Liver (tissue), 9 donors: ENCODE measurements around the gene DNAJC25. TPM values are rescaled to one million over a fixed set of nuclear protein-coding genes. Genes with fewer than 3 reads are reported as not detected.

Experiments used
- DNase-seq: peaks from one replicate; pipeline ENCODE4 v3.0.0-alpha.2; 2017; ENCODE audit warnings: low spot score
- H3K27ac ChIP-seq, 2 donors: one replicate each; pipeline ENCODE4 v1.7.0; 2013; ENCODE audit warnings: inconsistent platforms in 2 of 2, low read length in 2 of 2, control low read depth in 1 of 2, low read depth in 1 of 2, mild to moderate bottlenecking in 1 of 2
- H3K27me3 ChIP-seq, 4 donors: one replicate each; pipeline versions ENCODE4 v1.6.1 to v1.7.0; 2013; ENCODE audit warnings: low read length in 3 of 4, inconsistent platforms in 1 of 4, mild to moderate bottlenecking in 1 of 4, moderate library complexity in 1 of 4; ENCODE audit not compliant: control insufficient read depth in 4 of 4, insufficient read depth in 4 of 4
- H3K36me3 ChIP-seq, 4 donors: one replicate each; pipeline versions ENCODE4 v1.6.1 to v1.7.0; 2013; ENCODE audit warnings: low read length in 3 of 4, mild to moderate bottlenecking in 3 of 4, low read depth in 1 of 4, moderate library complexity in 1 of 4; ENCODE audit not compliant: control insufficient read depth in 4 of 4, insufficient read depth in 3 of 4
- H3K4me1 ChIP-seq, 4 donors: one replicate each; pipeline versions ENCODE4 v1.6.1 to v1.7.0; 2013; ENCODE audit warnings: low read length in 3 of 4, mild to moderate bottlenecking in 3 of 4, moderate library complexity in 1 of 4; ENCODE audit not compliant: control insufficient read depth in 4 of 4, insufficient read depth in 4 of 4
- H3K4me3 ChIP-seq, 3 donors: one replicate each; pipeline versions ENCODE4 v1.6.1 to v1.7.0; 2013; ENCODE audit warnings: low read length in 3 of 3, control low read depth in 1 of 3, low read depth in 1 of 3, mild to moderate bottlenecking in 1 of 3
- H3K9ac ChIP-seq, 2 donors: one replicate each; pipeline ENCODE4 v1.7.0; 2013; ENCODE audit warnings: low read length in 2 of 2, mild to moderate bottlenecking in 2 of 2, moderate library complexity in 2 of 2, control low read depth in 1 of 2, low read depth in 1 of 2
- H3K9me3 ChIP-seq, 4 donors: one replicate each; pipeline versions ENCODE4 v1.6.1 to v1.7.0; 2013; ENCODE audit warnings: low read length in 3 of 4; ENCODE audit not compliant: control insufficient read depth in 4 of 4
- EGR1 ChIP-seq, 2 donors: IDR thresholded peaks; 2 replicates each; pipeline ENCODE4 v1.6.1; 2016 to 2018; ENCODE audit warnings: antibody characterized with exemption in 2 of 2, low read depth in 2 of 2
- FOXA2 ChIP-seq: IDR thresholded peaks from 2 replicates; pipeline ENCODE4 v1.6.1; 2016; ENCODE audit warnings: antibody characterized with exemption
- GABPA ChIP-seq, 2 donors: IDR thresholded peaks in 1 of 2; conservative IDR thresholded peaks in 1 of 2; 2 replicates each; pipeline ENCODE4 v1.6.1; 2016; ENCODE audit warnings: antibody characterized with exemption in 2 of 2, mild to moderate bottlenecking in 1 of 2, moderate library complexity in 1 of 2
- HNF4A ChIP-seq, 2 donors: conservative IDR thresholded peaks; 2 replicates each; pipeline ENCODE4 v1.6.1; 2016; ENCODE audit warnings: antibody characterized with exemption in 2 of 2, mild to moderate bottlenecking in 2 of 2
- HNF4G ChIP-seq: IDR thresholded peaks from 2 replicates; pipeline ENCODE4 v1.6.1; 2016; ENCODE audit warnings: antibody characterized with exemption
- JUND ChIP-seq, 2 donors: IDR thresholded peaks; 2 replicates each; pipeline ENCODE4 v1.6.1; 2016; ENCODE audit warnings: antibody characterized with exemption in 2 of 2
- MAX ChIP-seq: IDR thresholded peaks from 2 replicates; pipeline ENCODE4 v1.6.1; 2016; ENCODE audit warnings: antibody characterized with exemption
- NR2F2 ChIP-seq: IDR thresholded peaks from 2 replicates; pipeline ENCODE4 v1.6.1; 2016; ENCODE audit warnings: antibody characterized with exemption
- RAD21 ChIP-seq, 2 donors: IDR thresholded peaks; 2 replicates each; pipeline ENCODE4 v1.6.1; 2016; ENCODE audit warnings: antibody characterized with exemption in 2 of 2, mild to moderate bottlenecking in 2 of 2
- YY1 ChIP-seq: IDR thresholded peaks from 2 replicates; pipeline ENCODE4 v1.6.1; 2016; ENCODE audit warnings: antibody characterized with exemption, mild to moderate bottlenecking
- WGBS: extraction: QIAGEN DNeasy Blood & Tissue Kit; methylation state at CpG from one replicate; pipeline ENCODE4 v1.1.7; 2013; 5-methylcytosine and 5-hydroxymethylcytosine counted together
- polyA plus RNA-seq, 2 donors: library from polyadenylated mRNA; stranded (reverse) in 1 of 2; unstranded in 1 of 2; fragments of 200-250 nt in 1 of 2; fragments of >200 nt in 1 of 2; fragmentation: Nextera tagmentation in 1 of 2; extraction: Ambion mirVana in 1 of 2; gene quantifications; one replicate each; pipeline versions ENCODE4 v1.2.1 to v1.2.3, GENCODE V29; 2013 to 2015
- total RNA-seq, 2 donors: library from RNA; depleted of rRNA; stranded (reverse); fragments of >200 nt; gene quantifications; one replicate each; pipeline ENCODE4 v1.2.3, GENCODE V29; 2014
- TF ChIP-seq, protein P1 (sequence below): IDR thresholded peaks from 2 replicates; pipeline ENCODE4 v1.6.1; 2016; ENCODE audit warnings: antibody characterized with exemption
- TF ChIP-seq, protein P2 (sequence below): IDR thresholded peaks from 2 replicates; pipeline ENCODE4 v1.6.1; 2016; ENCODE audit warnings: antibody characterized with exemption, mild to moderate bottlenecking
- TF ChIP-seq, protein P3 (sequence below): IDR thresholded peaks from 2 replicates; pipeline ENCODE4 v1.6.1; 2016; ENCODE audit warnings: antibody characterized with exemption
- donor health status: healthy.
- donor health status: healthy.
- donor health status: healthy.
- donor health status: healthy.
- donor health status: healthy.

Gene DNAJC25
- total and polyA plus RNA-seq, 4 donors: 9.3 to 17.8 (median 15.3) TPM

- Histone ChIP-seq H3K27ac (no peak overlapping the region), H3K4me3 (no peak overlapping the region), H3K27me3 (no peaks in the 10 kb centered on the region), H3K9me3 (no peaks in the 10 kb centered on the region), H3K4me1 (peaks cover 3 to 25% (median 11%) of the 10 kb centered on the region in 4 donors), H3K36me3 (peaks cover 4 to 16% (median 7%) of the 10 kb centered on the region in 4 donors), H3K9ac (no peak overlapping the region)
- 76% methylated on average over 8 of the region's 8 CpGs for WGBS
- TF ChIP-seq FOXA2 (no peak), JUND (IDR thresholded peaks at IDR 0.05) (no peak), EGR1 (IDR thresholded peaks at IDR 0.05; ENCODE audit: low read depth in 2 of 2) (no peak), GABPA (IDR thresholded peaks at IDR 0.05 in 1 of 2, conservative IDR thresholded peaks at IDR 0.05 in 1 of 2) (no peak), MAX (no peak)
- TF ChIP-seq, protein P1, sequence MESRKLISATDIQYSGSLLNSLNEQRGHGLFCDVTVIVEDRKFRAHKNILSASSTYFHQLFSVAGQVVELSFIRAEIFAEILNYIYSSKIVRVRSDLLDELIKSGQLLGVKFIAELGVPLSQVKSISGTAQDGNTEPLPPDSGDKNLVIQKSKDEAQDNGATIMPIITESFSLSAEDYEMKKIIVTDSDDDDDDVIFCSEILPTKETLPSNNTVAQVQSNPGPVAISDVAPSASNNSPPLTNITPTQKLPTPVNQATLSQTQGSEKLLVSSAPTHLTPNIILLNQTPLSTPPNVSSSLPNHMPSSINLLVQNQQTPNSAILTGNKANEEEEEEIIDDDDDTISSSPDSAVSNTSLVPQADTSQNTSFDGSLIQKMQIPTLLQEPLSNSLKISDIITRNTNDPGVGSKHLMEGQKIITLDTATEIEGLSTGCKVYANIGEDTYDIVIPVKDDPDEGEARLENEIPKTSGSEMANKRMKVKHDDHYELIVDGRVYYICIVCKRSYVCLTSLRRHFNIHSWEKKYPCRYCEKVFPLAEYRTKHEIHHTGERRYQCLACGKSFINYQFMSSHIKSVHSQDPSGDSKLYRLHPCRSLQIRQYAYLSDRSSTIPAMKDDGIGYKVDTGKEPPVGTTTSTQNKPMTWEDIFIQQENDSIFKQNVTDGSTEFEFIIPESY: no peak
- TF ChIP-seq, protein P2, sequence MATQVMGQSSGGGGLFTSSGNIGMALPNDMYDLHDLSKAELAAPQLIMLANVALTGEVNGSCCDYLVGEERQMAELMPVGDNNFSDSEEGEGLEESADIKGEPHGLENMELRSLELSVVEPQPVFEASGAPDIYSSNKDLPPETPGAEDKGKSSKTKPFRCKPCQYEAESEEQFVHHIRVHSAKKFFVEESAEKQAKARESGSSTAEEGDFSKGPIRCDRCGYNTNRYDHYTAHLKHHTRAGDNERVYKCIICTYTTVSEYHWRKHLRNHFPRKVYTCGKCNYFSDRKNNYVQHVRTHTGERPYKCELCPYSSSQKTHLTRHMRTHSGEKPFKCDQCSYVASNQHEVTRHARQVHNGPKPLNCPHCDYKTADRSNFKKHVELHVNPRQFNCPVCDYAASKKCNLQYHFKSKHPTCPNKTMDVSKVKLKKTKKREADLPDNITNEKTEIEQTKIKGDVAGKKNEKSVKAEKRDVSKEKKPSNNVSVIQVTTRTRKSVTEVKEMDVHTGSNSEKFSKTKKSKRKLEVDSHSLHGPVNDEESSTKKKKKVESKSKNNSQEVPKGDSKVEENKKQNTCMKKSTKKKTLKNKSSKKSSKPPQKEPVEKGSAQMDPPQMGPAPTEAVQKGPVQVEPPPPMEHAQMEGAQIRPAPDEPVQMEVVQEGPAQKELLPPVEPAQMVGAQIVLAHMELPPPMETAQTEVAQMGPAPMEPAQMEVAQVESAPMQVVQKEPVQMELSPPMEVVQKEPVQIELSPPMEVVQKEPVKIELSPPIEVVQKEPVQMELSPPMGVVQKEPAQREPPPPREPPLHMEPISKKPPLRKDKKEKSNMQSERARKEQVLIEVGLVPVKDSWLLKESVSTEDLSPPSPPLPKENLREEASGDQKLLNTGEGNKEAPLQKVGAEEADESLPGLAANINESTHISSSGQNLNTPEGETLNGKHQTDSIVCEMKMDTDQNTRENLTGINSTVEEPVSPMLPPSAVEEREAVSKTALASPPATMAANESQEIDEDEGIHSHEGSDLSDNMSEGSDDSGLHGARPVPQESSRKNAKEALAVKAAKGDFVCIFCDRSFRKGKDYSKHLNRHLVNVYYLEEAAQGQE: no peak
- no peak for DNase-seq
Observed at GRCh38 chr9:111644195-111644772, 13.2 kb downstream of the DNAJC25 start.

DNA sequence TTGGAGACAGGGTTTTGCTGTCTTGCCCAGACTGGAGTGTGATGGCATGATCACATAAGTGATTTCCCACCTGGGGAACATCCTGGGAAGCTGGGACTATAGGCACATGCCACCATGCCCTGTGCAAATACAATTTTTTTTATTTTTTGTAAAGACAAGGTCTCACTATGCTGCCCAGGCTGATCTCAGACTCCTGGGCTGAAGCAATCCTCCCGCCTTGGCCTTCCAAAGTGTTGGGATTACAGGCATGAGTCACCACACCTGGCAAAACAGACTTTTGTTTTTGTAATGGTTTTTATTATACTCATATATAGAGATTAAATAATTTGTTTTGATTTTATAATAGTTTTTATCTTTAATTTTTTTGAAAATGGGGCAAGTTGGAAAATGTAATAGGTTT lies 14.7 kb downstream of the DNAJC25 start:
- TF ChIP-seq RAD21 (IDR thresholded peaks at IDR 0.05) (no peak), HNF4A (conservative IDR thresholded peaks at IDR 0.05) (no peak), FOXA2 (no peak), HNF4G (no peak), JUND (IDR thresholded peaks at IDR 0.05) (peak in 1 of 2 donors; percentile 22), MAX (no peak), YY1 (no peak), EGR1 (IDR thresholded peaks at IDR 0.05; ENCODE audit: low read depth in 2 of 2) (no peak), NR2F2 (no peak)
- TF ChIP-seq, protein P2: no peak
- TF ChIP-seq, protein P3, sequence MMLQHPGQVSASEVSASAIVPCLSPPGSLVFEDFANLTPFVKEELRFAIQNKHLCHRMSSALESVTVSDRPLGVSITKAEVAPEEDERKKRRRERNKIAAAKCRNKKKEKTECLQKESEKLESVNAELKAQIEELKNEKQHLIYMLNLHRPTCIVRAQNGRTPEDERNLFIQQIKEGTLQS: peak; percentile 9
- TF ChIP-seq, protein P1: no peak
- Histone ChIP-seq H3K36me3 (peaks cover 4 to 23% (median 10%) of the 10 kb centered on the region in 4 donors), H3K9me3 (no peaks in the 10 kb centered on the region), H3K9ac (no peak overlapping the region), H3K27me3 (no peaks in the 10 kb centered on the region), H3K4me3 (no peak overlapping the region), H3K27ac (no peak overlapping the region), H3K4me1 (peaks cover 4 to 27% (median 13%) of the 10 kb centered on the region in 4 donors)
- no peak for DNase-seq
- 81% methylated on average over 1 of the region's 1 CpG for WGBS
